GM12873 (cell line): ENCODE results near the gene CCR4.

Experiments used
- TF ChIP-seq, protein P1 (sequence below): IDR thresholded peaks from 2 replicates; pipeline ENCODE4 v1.5.1; 2012; ENCODE audit warnings: low read depth, mild to moderate bottlenecking, moderate library complexity, low read length, control low read depth; ENCODE audit not compliant: insufficient read depth; ENCODE audit errors: missing control alignments

The CCR4 gene

GRCh38 chr3:32973982-32974381 is 22.5 kb downstream of the CCR4 start:
- TF ChIP-seq, protein P1, sequence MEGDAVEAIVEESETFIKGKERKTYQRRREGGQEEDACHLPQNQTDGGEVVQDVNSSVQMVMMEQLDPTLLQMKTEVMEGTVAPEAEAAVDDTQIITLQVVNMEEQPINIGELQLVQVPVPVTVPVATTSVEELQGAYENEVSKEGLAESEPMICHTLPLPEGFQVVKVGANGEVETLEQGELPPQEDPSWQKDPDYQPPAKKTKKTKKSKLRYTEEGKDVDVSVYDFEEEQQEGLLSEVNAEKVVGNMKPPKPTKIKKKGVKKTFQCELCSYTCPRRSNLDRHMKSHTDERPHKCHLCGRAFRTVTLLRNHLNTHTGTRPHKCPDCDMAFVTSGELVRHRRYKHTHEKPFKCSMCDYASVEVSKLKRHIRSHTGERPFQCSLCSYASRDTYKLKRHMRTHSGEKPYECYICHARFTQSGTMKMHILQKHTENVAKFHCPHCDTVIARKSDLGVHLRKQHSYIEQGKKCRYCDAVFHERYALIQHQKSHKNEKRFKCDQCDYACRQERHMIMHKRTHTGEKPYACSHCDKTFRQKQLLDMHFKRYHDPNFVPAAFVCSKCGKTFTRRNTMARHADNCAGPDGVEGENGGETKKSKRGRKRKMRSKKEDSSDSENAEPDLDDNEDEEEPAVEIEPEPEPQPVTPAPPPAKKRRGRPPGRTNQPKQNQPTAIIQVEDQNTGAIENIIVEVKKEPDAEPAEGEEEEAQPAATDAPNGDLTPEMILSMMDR = no peak

DNA sequence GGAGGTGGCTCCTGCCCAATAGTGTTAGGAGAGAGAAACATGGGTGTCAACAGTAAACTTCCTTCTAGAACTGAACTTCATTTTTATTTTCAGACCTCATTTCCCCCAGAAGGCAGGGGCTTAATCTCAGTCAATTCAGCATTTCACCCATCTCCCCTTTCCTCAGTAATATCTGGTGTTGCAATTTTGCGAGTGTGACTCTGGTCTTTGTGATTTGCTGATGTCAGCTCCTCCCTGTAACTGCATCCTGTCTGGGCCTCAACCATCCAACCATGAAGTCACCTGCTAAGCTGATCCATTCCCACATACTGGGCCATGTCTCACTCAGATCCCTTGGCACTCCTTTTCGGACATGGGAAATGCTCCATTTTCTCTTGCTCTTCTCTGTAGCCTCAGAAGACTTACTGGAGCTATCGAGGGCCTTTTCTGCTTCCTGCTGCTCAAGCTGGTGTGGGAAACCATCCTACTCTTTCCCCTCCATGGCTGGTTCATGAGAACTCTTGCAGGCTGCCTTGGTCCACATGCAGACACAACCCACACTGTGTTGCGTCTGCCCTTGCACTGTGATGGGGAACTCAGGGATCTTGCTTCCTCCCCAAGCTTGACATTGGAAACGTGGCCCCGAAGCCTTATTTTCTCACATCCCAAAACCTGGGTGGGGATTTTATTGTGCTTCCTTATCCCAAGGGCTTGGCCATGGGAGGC is 24.6 kb downstream of the CCR4 start:
- TF ChIP-seq, protein P1 = no peak

DNA sequence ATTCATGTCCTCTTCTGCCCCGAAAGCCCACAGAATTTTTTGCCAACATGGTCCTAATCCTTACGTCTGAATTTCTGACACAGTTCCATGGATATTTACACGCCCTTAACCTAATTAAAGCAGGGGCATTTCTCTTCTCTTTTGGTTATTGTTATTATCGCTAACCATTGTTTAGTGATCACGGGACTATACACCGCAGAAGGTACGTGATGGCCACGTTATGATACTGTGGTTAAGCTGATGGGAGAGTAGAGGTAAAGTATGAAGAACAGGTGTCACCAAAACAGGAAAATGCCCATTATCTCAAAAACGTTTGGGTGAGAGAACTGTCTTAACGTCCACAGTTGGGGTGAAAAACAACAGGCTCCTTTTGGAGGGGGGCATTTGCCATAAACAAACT is 26.4 kb downstream of the CCR4 start:
- TF ChIP-seq, protein P1 = no peak

GRCh38 chr3:32978331-32978730 is 26.9 kb downstream of the CCR4 start:
- TF ChIP-seq, protein P1 = no peak

DNA sequence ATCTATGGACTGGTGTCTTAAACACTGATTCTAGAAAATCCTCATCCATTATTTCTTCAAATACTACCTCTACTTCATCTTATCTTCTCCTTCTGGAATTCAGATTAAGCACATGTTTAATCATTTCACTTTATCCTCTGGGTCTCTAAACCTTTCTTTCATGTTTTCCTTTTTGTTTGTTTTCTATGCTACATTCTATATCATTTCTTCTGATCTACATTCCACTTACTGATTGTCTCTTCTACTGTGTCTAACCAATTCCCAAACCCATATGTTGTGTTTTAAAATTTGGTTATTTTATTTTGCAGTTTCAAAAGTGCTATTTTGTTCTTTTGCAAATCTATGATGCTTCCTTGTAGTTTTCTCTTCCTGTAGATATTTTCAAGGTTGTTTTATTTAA is 31.7 kb downstream of the CCR4 start:
- TF ChIP-seq, protein P1 = no peak

DNA sequence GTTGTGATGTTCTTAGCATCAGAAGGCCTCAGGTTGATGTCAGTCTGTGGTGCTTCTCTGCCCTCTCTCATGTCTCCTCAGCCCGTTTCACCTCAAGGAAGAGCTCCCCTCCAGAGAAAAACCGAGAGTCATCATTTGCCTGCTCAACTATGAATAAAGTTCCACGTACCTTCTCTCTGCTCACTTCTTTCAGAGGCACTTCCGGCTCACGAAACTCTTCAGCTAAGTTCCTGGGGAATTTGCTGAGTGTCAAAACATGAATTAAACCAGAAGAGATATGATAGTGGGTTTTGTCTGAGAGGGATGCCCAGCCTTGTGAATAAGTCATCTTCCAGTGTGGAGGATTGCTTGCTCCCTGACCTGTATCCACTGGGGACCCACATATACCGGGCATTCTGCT is 37.7 kb downstream of the CCR4 start:
- TF ChIP-seq, protein P1 = no peak

DNA sequence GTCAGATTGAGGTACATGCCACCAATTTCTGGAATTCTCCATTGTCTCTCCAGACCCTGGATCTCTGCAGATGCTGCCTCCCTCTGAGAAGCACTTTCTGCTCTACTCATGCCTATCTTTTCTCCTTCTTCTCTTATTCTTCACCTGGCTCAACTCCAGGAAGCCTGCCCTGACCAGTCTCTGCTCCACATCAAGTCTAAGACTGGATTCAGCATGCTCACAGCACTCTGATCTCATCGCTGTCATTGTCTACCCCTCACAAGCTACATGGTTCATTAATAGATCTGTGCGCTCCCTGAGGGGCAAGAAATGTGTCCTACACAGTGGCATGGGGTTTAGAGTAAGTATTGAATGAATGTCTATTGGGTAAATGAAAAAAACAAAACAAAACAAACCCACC is 38.7 kb downstream of the CCR4 start:
- TF ChIP-seq, protein P1 = no peak
